Fibroblast of skin of back (primary cell): ENCODE results near the gene ACTG1.

ENCODE experiments used
- DNase-seq: peaks from one replicate; pipeline ENCODE4 v3.0.0-alpha.2; 2013

ACTG1 gene

GRCh38 chr17:81462506-81463125 lies 50.0 kb downstream of the ACTG1 start:
- DNase-seq: no peak

- no peak for DNase-seq
Measured at GRCh38 chr17:81461607-81462500, 50.7 kb downstream of the ACTG1 start.

GRCh38 chr17:81460856-81461460 lies 51.6 kb downstream of the ACTG1 start:
- no peak for DNase-seq
